Skeletal muscle satellite cell (primary cell): ENCODE measurements around the gene UNC5CL.

Source experiments
- H3K27me3 ChIP-seq: 2 replicates; pipeline ENCODE4 v1.7.0; 2013; ENCODE audit warnings: low read length; ENCODE audit not compliant: control insufficient read depth, insufficient read depth
- H3K36me3 ChIP-seq: 2 replicates; pipeline ENCODE4 v1.7.0; 2013; ENCODE audit warnings: mild to moderate bottlenecking, control low read depth, low read length; ENCODE audit not compliant: insufficient read depth
- H3K4me1 ChIP-seq: 2 replicates; pipeline ENCODE4 v1.7.0; 2013; ENCODE audit warnings: low read length; ENCODE audit not compliant: control insufficient read depth, insufficient read depth
- H3K4me2 ChIP-seq: 2 replicates; pipeline ENCODE4 v1.7.0; 2013; ENCODE audit warnings: mild to moderate bottlenecking, low read length
- H3K4me3 ChIP-seq: 2 replicates; pipeline ENCODE4 v1.7.0; 2013; ENCODE audit warnings: low read length
- H3K9ac ChIP-seq: 2 replicates; pipeline ENCODE4 v1.7.0; 2013; ENCODE audit warnings: mild to moderate bottlenecking, low read depth, low read length, moderate library complexity
- H3K9me3 ChIP-seq: replicated peaks from 2 replicates; pipeline ENCODE4 v1.7.0; 2013; ENCODE audit warnings: mild to moderate bottlenecking, control low read depth, low read length

Gene UNC5CL

DNA sequence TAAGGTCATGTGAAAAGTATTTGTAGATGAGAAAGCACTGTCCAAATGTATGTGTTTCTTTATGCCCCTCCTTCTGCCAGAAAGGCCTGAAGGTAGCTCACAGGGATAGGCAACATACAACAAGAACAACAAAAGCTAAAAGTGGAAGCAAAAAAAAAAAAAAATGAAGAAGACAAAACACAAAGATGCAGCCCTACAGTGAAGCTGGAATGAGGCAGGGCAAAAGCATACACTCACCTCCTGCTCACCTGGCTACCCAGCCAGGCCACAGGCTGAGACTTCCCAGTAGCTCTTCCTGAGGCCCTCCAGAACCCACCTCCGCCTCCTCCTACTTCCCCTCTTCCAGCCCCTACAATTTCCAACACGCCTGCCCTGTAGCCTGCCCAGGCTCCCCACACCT, 2.4 kb downstream of the UNC5CL start:
- H3K4me3 ChIP-seq, result no peak overlapping the region
- H3K9me3 ChIP-seq, result no peaks in the 10 kb centered on the region
- no peak overlapping the region for H3K4me2 ChIP-seq
- H3K36me3 ChIP-seq, result no peaks in the 10 kb centered on the region
- no peak overlapping the region for H3K9ac ChIP-seq
- H3K27me3 ChIP-seq, result peaks cover 16% of the 10 kb centered on the region
- peaks cover 7% of the 10 kb centered on the region for H3K4me1 ChIP-seq

DNA sequence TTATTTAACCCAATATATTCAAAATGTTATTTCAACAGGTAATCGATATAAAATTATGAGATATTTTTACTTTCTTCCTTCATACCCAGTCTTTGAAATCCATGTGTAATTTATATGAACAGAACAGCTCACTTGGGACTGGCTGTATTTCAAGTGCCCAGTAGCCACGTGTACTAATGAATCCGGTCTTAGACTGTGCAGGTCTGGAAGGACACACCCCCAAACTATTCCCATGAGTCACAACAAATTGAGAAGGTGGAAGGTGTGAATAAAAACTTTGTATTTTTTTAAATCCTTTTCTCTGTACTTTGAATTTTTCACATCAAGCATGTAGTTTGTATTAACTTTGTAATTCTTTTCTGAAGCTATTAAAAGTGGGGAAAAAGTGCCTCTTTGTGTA, 2.8 kb downstream of the UNC5CL start:
- Histone ChIP-seq H3K36me3 (no peaks in the 10 kb centered on the region), H3K9me3 (no peaks in the 10 kb centered on the region), H3K4me1 (peaks cover 7% of the 10 kb centered on the region), H3K27me3 (peaks cover 16% of the 10 kb centered on the region), H3K9ac (no peak overlapping the region), H3K4me3 (no peak overlapping the region), H3K4me2 (no peak overlapping the region)

DNA sequence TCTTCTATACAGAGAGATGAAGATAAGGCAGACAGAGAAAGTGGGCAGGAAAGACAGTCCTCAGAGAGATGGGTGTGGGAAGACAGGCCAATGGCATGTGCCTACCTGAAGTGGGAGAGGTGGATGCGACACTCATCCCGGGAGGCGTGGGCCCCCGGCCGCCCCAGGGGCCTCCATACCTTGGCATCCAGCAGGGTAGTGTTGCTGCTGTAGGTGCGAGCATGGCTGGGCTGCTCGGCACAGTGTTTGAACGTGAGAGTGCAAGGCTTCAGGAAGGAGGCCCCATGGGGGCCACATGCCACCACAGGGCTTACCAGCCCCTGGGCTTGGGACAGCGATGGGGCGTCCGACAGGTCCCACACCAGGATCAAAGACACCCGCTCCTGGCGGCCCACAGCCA, 5.2 kb downstream of the UNC5CL start:
- Histone ChIP-seq H3K9me3 (no peaks in the 10 kb centered on the region), H3K27me3 (peaks cover 15% of the 10 kb centered on the region), H3K4me1 (no peaks in the 10 kb centered on the region), H3K4me3 (no peak overlapping the region), H3K9ac (no peak overlapping the region), H3K4me2 (no peak overlapping the region), H3K36me3 (no peaks in the 10 kb centered on the region)

DNA sequence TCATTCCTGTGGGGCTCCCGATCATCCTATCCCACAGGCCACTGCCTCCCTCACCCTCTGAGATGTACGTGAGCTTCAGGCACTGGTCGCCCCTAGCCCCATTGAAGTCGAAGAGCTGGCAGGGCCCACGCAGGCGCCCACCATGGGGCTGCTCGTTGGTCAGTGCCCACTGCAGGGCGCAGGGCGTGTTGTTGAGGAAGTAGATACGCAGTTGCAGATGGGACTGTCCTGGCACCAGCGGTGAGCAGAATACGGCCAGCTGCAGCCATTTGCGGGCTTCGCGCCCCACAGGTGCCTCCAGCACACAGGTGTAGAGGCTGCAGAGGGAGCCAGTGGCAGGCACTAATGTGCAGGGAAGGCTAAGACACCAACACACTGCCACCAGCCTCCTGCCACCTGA, 6.2 kb downstream of the UNC5CL start:
- Histone ChIP-seq H3K27me3 (peaks cover 13% of the 10 kb centered on the region), H3K9me3 (no peaks in the 10 kb centered on the region), H3K9ac (no peak overlapping the region), H3K4me1 (peaks cover 8% of the 10 kb centered on the region), H3K4me3 (no peak overlapping the region), H3K4me2 (no peak overlapping the region), H3K36me3 (no peaks in the 10 kb centered on the region)

DNA sequence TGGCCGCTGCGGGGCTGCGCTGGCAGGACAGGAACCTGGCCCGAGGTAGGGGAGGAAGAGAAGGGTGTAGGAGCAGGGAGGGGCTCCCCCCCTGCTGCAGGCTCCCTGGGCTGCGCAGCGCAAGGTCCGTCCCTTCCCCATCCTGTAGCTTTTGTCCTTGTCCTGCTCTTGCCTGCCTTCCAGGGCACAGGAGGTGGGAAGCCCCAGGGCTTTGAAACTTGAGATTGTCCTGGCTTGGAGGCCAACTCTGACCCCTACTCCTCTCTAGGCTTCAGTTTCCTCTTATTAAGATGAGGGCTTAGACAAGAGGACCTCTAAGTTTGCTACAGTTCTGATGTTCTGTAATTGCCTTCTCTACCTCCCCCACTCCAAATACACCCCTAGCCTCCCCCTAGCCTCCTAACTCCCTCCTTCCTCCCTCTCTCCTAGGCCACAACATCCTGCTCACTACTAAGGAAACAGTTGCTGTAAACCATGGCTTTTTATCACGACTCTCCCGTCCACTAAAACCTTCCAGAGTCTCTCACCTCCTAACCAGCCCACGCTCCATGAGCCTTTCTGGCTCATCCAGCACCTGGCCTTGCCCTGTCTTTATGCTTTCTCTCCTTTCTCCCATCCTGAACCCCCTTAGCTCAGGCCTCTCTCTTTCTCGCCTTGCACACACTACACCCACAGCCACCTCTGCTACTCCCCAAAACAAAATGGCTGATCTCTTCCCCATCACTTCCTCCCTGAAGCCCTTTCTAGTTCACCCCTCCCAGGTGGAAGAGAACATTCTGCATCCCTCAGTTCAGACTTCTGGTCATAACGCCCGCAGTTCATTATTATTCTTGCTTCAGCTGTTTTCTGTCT, 10.2 kb downstream of the UNC5CL start:
- H3K9ac ChIP-seq, result peak overlapping the region; percentile 86
- peaks cover 16% of the 10 kb centered on the region for H3K4me1 ChIP-seq
- H3K27me3 ChIP-seq, result no peaks in the 10 kb centered on the region
- no peaks in the 10 kb centered on the region for H3K9me3 ChIP-seq
- H3K4me3 ChIP-seq, result peak overlapping the region; percentile 76
- H3K4me2 ChIP-seq, result peak overlapping the region; percentile 94
- H3K36me3 ChIP-seq, result no peaks in the 10 kb centered on the region

DNA sequence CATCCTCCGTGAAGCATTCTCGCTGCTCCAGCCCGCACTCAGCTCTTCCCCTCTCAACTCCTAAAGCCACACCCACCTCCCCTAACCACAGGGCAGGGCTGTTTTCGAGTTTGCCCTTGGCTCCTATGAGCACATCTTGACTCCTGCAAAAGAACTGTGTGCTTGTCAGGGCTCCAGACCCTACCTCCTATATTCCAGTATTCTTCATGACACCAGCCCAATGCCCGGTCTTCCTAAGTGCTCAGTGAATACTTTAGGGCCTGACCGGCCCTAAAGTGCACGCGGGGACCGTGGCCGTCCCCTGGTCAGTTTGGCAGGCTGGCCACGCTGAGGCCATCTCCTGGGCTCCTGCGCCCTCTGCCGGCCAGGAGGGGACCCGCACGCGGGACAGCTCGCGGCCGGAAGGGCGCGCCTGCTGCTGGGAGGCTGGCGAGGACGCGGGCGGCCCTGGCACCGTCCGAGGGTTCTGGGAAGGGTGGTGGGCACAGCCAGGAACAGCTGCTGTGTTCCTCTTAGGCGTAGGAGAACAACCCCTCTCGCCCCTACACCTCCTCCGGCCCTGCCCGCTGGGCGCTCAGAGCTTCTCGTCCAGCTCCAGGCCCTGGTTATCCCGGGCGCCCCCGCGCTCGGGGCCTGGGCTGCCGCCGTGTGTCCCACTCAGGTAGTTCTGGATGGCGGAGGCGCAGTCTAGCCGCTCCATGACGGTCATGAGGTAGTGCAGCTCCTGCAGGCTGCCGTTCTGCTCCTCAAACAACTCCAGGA, 11.0 kb downstream of the UNC5CL start:
- H3K4me1 ChIP-seq, result peaks cover 16% of the 10 kb centered on the region
- H3K4me3 ChIP-seq, result peak overlapping the region; percentile 76
- H3K9me3 ChIP-seq, result no peaks in the 10 kb centered on the region
- peak overlapping the region; percentile 86 for H3K9ac ChIP-seq
- H3K4me2 ChIP-seq, result peak overlapping the region; percentile 94
- no peaks in the 10 kb centered on the region for H3K27me3 ChIP-seq
- no peaks in the 10 kb centered on the region for H3K36me3 ChIP-seq

DNA sequence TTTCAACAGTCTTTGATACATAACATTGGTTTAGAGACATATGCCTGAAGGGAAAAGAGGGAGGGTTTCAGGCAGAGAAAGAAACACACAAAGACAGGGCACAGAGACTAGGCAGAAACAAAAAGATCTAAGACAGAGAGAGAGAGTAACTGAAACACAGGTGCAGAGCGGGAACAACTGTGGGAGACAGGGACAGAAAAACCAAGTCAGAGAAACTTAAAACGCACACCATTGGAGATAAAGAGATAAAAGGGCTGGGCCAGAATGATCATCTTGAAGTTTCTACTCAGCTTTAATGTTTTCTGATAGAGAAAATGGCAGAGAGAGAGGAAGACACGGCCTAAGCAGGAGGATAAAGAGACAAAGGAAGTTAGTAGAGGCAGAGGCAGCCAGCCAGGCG, 11.8 kb downstream of the UNC5CL start:
- H3K4me3 ChIP-seq, result peak overlapping the region; percentile 76
- peaks cover 16% of the 10 kb centered on the region for H3K4me1 ChIP-seq
- peak overlapping the region; percentile 86 for H3K9ac ChIP-seq
- no peaks in the 10 kb centered on the region for H3K36me3 ChIP-seq
- peak overlapping the region; percentile 94 for H3K4me2 ChIP-seq
- no peaks in the 10 kb centered on the region for H3K9me3 ChIP-seq
- no peaks in the 10 kb centered on the region for H3K27me3 ChIP-seq

DNA sequence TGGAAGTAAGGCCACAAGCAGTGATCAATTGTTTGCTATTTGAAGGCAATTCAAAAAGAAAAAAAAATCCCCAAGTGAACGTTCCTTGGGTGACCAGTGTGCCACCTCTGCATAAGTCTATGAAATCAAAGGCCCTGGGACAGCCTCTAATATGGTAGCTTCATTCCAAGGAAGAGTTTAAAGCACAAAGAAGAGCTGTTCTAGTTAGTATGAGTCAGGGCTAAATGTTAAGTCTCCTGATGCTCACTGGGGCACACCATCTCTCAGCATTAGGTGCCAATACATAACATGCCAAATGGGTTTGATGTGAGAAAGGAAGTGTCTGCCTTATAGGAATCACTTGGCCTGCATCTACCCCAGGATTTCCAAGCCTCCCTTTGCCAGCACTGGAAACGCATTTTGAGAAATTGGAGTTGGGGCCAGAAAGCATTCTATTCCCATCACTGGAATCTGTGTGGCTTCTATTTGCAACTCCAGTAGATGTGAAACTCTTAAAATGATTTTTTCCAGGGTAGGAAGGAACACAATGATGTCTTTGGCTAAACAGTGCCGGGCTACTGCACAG, 13.0 kb downstream of the UNC5CL start:
- Histone ChIP-seq H3K27me3 (no peaks in the 10 kb centered on the region), H3K4me3 (no peak overlapping the region), H3K9ac (no peak overlapping the region), H3K4me1 (peaks cover 16% of the 10 kb centered on the region), H3K36me3 (no peaks in the 10 kb centered on the region), H3K4me2 (no peak overlapping the region), H3K9me3 (no peaks in the 10 kb centered on the region)

DNA sequence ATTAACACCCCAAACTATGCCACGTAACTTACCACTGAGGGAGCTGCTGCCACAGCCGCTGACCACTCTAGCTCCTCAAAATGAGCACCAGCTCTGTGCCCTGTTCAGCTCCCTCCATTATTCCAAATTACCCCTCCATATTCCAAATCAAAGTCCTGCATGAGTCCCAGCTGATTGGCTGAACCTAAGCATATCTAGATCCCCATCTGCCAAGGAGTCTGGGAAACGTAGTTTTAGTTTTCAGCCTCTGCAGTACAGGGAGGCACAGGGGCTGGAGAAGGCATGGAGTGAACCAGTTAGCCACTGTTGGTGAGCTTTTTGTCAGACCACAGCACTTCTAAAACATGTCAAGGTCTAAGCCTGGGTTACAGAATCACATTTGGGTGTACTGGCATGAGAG, 15.9 kb downstream of the UNC5CL start:
- H3K27me3 ChIP-seq, result no peaks in the 10 kb centered on the region
- no peak overlapping the region for H3K4me3 ChIP-seq
- peaks cover 10% of the 10 kb centered on the region for H3K4me1 ChIP-seq
- no peak overlapping the region for H3K9ac ChIP-seq
- no peaks in the 10 kb centered on the region for H3K36me3 ChIP-seq
- no peak overlapping the region for H3K4me2 ChIP-seq
- no peaks in the 10 kb centered on the region for H3K9me3 ChIP-seq

DNA sequence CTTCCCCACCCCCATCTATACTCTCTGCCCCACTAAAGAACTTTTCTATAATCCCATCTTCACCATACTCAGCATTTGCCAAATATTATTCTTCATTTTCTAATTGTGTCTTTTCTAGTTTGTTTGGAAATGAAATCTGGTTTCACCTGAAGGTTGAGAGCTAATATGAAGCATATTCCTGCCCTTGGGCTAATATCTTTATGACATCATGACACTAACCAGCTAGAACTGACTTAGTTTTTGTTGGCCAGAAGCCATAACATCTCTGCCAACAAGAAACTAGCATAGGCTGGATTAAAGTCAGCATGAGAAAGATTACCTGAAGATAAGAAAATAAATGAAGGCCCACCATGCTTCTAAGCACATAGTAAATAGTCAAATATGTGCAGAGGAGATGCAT, 16.7 kb downstream of the UNC5CL start:
- Histone ChIP-seq H3K4me1 (peaks cover 2% of the 10 kb centered on the region), H3K9ac (no peak overlapping the region), H3K27me3 (no peaks in the 10 kb centered on the region), H3K36me3 (no peaks in the 10 kb centered on the region), H3K9me3 (no peaks in the 10 kb centered on the region), H3K4me2 (no peak overlapping the region), H3K4me3 (no peak overlapping the region)

DNA sequence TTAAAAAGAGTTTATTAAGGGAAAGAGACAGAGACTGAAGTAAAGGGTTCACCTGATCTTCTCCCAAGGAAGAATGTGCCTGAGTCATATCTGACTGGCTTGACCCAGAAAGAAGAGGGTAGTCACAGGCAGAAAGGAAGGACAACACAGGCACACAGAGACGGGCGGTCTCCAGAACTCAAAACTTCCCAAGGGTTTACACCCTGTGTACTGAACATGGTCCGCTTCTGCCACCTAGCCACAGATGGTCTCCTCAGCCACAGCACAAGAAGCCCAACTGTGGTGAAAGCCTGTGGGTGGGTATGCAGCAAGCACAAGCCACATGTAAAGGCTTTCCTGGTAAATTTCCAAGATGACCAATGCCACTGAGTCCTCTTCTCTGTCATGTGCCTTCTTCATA, 17.2 kb downstream of the UNC5CL start:
- H3K4me3 ChIP-seq, result no peak overlapping the region
- no peaks in the 10 kb centered on the region for H3K27me3 ChIP-seq
- no peak overlapping the region for H3K9ac ChIP-seq
- no peaks in the 10 kb centered on the region for H3K36me3 ChIP-seq
- H3K9me3 ChIP-seq, result no peaks in the 10 kb centered on the region
- no peak overlapping the region for H3K4me2 ChIP-seq
- no peaks in the 10 kb centered on the region for H3K4me1 ChIP-seq
